HCT116 (cell line): ENCODE measurements around the gene FOXK1. TPM values are rescaled to one million over a fixed set of nuclear protein-coding genes. Genes with fewer than 3 reads are reported as not detected.
A peak's percentile ranks its signal among the peaks of the same experiment; 100 is the strongest.

Experiments
- ATAC-seq: fragments of 200-7000 bp; cut with Tn5 transposase; 2 replicates; pipeline ENCODE4 v1.9.1; 2020; ENCODE audit warnings: mild to moderate bottlenecking, moderate library complexity
- BruUV-seq: library from RNA; stranded (reverse); fragments of 400-500 nt; replicated peaks from 2 replicates; lab custom pipeline; 2021; lab: Mats Ljungman, UMichigan
- CTCF ChIA-PET: fragments of 300-600 bp; sonication (Branson Sonifier 250); formaldehyde crosslinking; loops from one replicate; lab custom pipeline; 2021; ENCODE audit warnings: antibody characterized with exemption; lab: Charles Lee
- POLR2A ChIA-PET: fragments of 300-600, 350-600 bp; sonication (Branson Sonifier 250); formaldehyde crosslinking; loops from one replicate; lab custom pipeline; 2021; ENCODE audit warnings: antibody characterized with exemption; lab: Charles Lee
- RAD21 ChIA-PET, 2 experiments: fragments of 300-600 bp; sonication (Branson Sonifier 250); formaldehyde crosslinking; loops; one replicate each; lab custom pipeline; 2023; ENCODE audit warnings: low total read pairs in 2 of 2; ENCODE audit not compliant: uncharacterized antibody in 2 of 2, unreplicated experiment in 2 of 2, low non-redundant PET in 1 of 2; lab: Charles Lee
- DNase-seq: peaks from one replicate; pipeline ENCODE4 v3.0.0-alpha.2; 2010; ENCODE audit warnings: low read depth, low spot score
- H2AFZ ChIP-seq: fragments of 200-600 bp; shearing (Covaris generic), sonication (generic); 2 replicates; pipeline ENCODE4 v1.6.1; 2017; ENCODE audit warnings: low read depth, mixed run types, mixed read lengths, antibody characterized with exemption, low read length; ENCODE audit not compliant: poor library complexity, severe bottlenecking
- H3K27ac ChIP-seq: 2 replicates; pipeline ENCODE4 v1.5.1; 2012; ENCODE audit warnings: low read depth, low read length
- H3K27me3 ChIP-seq: fragments of 200-600 bp; sonication (generic); 2 replicates; pipeline ENCODE4 v1.6.1; 2016; ENCODE audit warnings: mixed run types, low read length, mixed read lengths; ENCODE audit not compliant: insufficient read depth
- H3K36me3 ChIP-seq, 2 experiments: fragments of 200-500 bp in 1 of 2; fragments of 200-600 bp in 1 of 2; sonication (Bioruptor generic) in 1 of 2; sonication (generic) in 1 of 2; 2 replicates each; pipeline versions ENCODE4 v1.5.1 to v1.6.1; 2014 to 2016; ENCODE audit warnings: low read length in 2 of 2, inconsistent platforms in 1 of 2, mixed read lengths in 1 of 2, mixed run types in 1 of 2; ENCODE audit not compliant: insufficient read depth in 2 of 2, control insufficient read depth in 1 of 2
- H3K4me1 ChIP-seq, 2 experiments: fragments of 200-600 bp in 1 of 2; sonication (generic) in 1 of 2; 2 replicates each; pipeline versions ENCODE4 v1.5.1 to v1.6.1; 2012 to 2017; ENCODE audit warnings: low read length in 2 of 2, inconsistent platforms in 1 of 2, mild to moderate bottlenecking in 1 of 2, mixed read lengths in 1 of 2, mixed run types in 1 of 2, moderate library complexity in 1 of 2; ENCODE audit not compliant: insufficient read depth in 2 of 2, control insufficient read depth in 1 of 2
- H3K4me2 ChIP-seq: fragments of 200-600 bp; sonication (generic); 2 replicates; pipeline ENCODE4 v1.6.1; 2017; ENCODE audit warnings: mixed run types, low read length, mixed read lengths
- H3K4me3 ChIP-seq, 2 experiments: fragments of 200-600 bp in 1 of 2; sonication (generic) in 1 of 2; replicated peaks in 1 of 2; 2 replicates each; pipeline ENCODE4 v1.5.1; 2011 to 2016; ENCODE audit warnings: low read length in 2 of 2, control low read depth in 1 of 2, low read depth in 1 of 2, mild to moderate bottlenecking in 1 of 2, mixed read lengths in 1 of 2, mixed run types in 1 of 2
- H3K79me2 ChIP-seq: fragments of 200-600 bp; sonication (generic); 2 replicates; pipeline ENCODE4 v1.6.1; 2017; ENCODE audit warnings: mild to moderate bottlenecking, mixed run types, low read length, moderate library complexity, mixed read lengths; ENCODE audit not compliant: insufficient read depth
- H3K9ac ChIP-seq: fragments of 200-600 bp; sonication (generic); 2 replicates; pipeline ENCODE4 v1.6.1; 2016; ENCODE audit warnings: low read length, mixed read lengths
- H3K9me2 ChIP-seq: fragments of 200-600 bp; sonication (generic), shearing (Covaris generic); 2 replicates; pipeline ENCODE4 v1.6.1; 2017; ENCODE audit warnings: mixed run types, mild to moderate bottlenecking, moderate library complexity; ENCODE audit not compliant: insufficient read depth
- H3K9me3 ChIP-seq, 2 experiments: fragments of 200-500 bp in 1 of 2; fragments of 200-600 bp in 1 of 2; sonication (Bioruptor generic) in 1 of 2; sonication (generic) in 1 of 2; 2 replicates each; pipeline ENCODE4 v1.6.1; 2014 to 2017; ENCODE audit warnings: low read length in 2 of 2, mixed read lengths in 2 of 2, inconsistent platforms in 1 of 2, low read depth in 1 of 2, mild to moderate bottlenecking in 1 of 2, mixed run types in 1 of 2, moderate library complexity in 1 of 2; ENCODE audit not compliant: control insufficient read depth in 1 of 2, insufficient read depth in 1 of 2
- H4K20me1 ChIP-seq: fragments of 200-600 bp; sonication (generic), shearing (Covaris generic); 2 replicates; pipeline ENCODE4 v1.6.1; 2017; ENCODE audit warnings: mixed run types, mild to moderate bottlenecking, moderate library complexity; ENCODE audit not compliant: insufficient read depth
- CBX3 ChIP-seq: IDR thresholded peaks from 2 replicates; pipeline ENCODE4 v1.6.1; 2012; ENCODE audit warnings: low read depth
- CEBPB ChIP-seq: IDR thresholded peaks from 2 replicates; pipeline ENCODE4 v1.6.1; 2012; ENCODE audit warnings: low read depth
- CTCF ChIP-seq, 3 experiments: fragments of 200-600 bp in 1 of 3; sonication (generic) in 1 of 3; IDR thresholded peaks in 2 of 3; conservative IDR thresholded peaks in 1 of 3; 2 replicates each; pipeline ENCODE4 v1.5.1; 2012 to 2017; ENCODE audit warnings: low read depth in 2 of 3, low read length in 2 of 3, antibody characterized with exemption in 1 of 3, borderline replicate concordance in 1 of 3, control low read depth in 1 of 3, mild to moderate bottlenecking in 1 of 3, mixed read lengths in 1 of 3, mixed run types in 1 of 3, moderate library complexity in 1 of 3; ENCODE audit not compliant: insufficient read depth in 1 of 3
- ELF1 ChIP-seq: IDR thresholded peaks from 2 replicates; pipeline ENCODE4 v1.6.1; 2012; ENCODE audit warnings: low read depth, borderline replicate concordance
- EZH2 ChIP-seq: fragments of 200-600 bp; sonication (generic); IDR thresholded peaks from 2 replicates; pipeline ENCODE4 v1.6.1; 2017; ENCODE audit warnings: antibody characterized with exemption, mixed run types
- JUND ChIP-seq: IDR thresholded peaks from 2 replicates; pipeline ENCODE4 v1.6.1; 2012
- MAX ChIP-seq: IDR thresholded peaks from 2 replicates; pipeline ENCODE4 v1.6.1; 2012
- POLR2A ChIP-seq: IDR thresholded peaks from 2 replicates; pipeline ENCODE4 v1.7.0; 2011; ENCODE audit warnings: borderline replicate concordance; ENCODE audit not compliant: insufficient read depth, insufficient read length; ENCODE audit errors: extremely low read depth
- POLR2AphosphoS5 ChIP-seq: IDR thresholded peaks from 2 replicates; pipeline ENCODE4 v1.6.1; 2011; ENCODE audit warnings: mild to moderate bottlenecking, low read depth, low read length, moderate library complexity
- SIN3A ChIP-seq: IDR thresholded peaks from 2 replicates; pipeline ENCODE4 v1.6.1; 2012; ENCODE audit warnings: low read depth
- SP1 ChIP-seq: IDR thresholded peaks from 2 replicates; pipeline ENCODE4 v1.6.1; 2012; ENCODE audit warnings: low read depth
- SRF ChIP-seq: IDR thresholded peaks from 2 replicates; pipeline ENCODE4 v1.6.1; 2012; ENCODE audit warnings: low read depth
- TCF7L2 ChIP-seq: IDR thresholded peaks from 2 replicates; pipeline ENCODE4 v1.7.0; 2011; ENCODE audit warnings: borderline replicate concordance, inconsistent platforms; ENCODE audit not compliant: insufficient read depth, insufficient read length; ENCODE audit errors: extremely low read depth
- ZFX ChIP-seq: fragments of 450-650 bp; IDR thresholded peaks from 2 replicates; pipeline ENCODE4 v1.6.1; 2017
- ZNF274 ChIP-seq: fragments of 200-500 bp; sonication (Bioruptor generic); IDR thresholded peaks from 2 replicates; pipeline ENCODE4 v1.6.1; 2014; ENCODE audit warnings: mild to moderate bottlenecking, low read depth, low read length, inconsistent platforms
- intact Hi-C: fragments of 100-400 bp; cut with micrococcal nuclease; formaldehyde crosslinking; loops from 2 replicates; pipeline ENCODE4 v1.10.0; 2022
- total RNA-seq: library from RNA; stranded (reverse); gene quantifications from one replicate; pipeline ENCODE4 v1.2.1, GENCODE V29; 2021; ENCODE audit not compliant: unreplicated experiment
- TF ChIP-seq, protein P1 (sequence below): IDR thresholded peaks from 2 replicates; pipeline ENCODE4 v1.6.1; 2011; ENCODE audit warnings: mild to moderate bottlenecking, low read length, moderate library complexity; ENCODE audit not compliant: insufficient replicate concordance; ENCODE audit errors: extremely low read depth

Gene FOXK1
- total RNA-seq, 1 experiment from 2014 or later: 60.5 TPM

- TF ChIP-seq POLR2A (no peak), ZNF274 (no peak), ZFX (no peak), SP1 (peak; percentile 67), SRF (no peak)
Measured at GRCh38 chr7:4738711-4739527, 56.8 kb downstream of the FOXK1 start (continued).

- ChIA-PET POLR2A (no interaction called here), CTCF (no interaction called here), RAD21 (no interaction called here)
- H2AFZ ChIP-seq: no peak overlapping the region
- no peak for ATAC-seq
- peak overlapping the region; percentile 66; the same call in 1 of the 2 replicates for H3K9ac ChIP-seq
- no peak overlapping the region for H3K27ac ChIP-seq
- no peaks in the 10 kb centered on the region for H3K9me3 ChIP-seq
- peak overlapping the region; percentile 82 for H3K4me2 ChIP-seq
- intact Hi-C loops: loop anchor here (5.0 kb wide), 1 partner anchor 47 kb away; no protein-coding TSS in a partner anchor
- H3K27me3 ChIP-seq: no peaks in the 10 kb centered on the region
- TF ChIP-seq CEBPB: no peak
- TF ChIP-seq CTCF (IDR thresholded peaks at IDR 0.05 in 2 of 3, conservative IDR thresholded peaks at IDR 0.05 in 1 of 3; ENCODE audit: borderline replicate concordance in 1 of 3, insufficient read depth in 1 of 3, low read depth in 2 of 3, low read length in 2 of 3): no peak
- TF ChIP-seq POLR2AphosphoS5: no peak
- no peak for TF ChIP-seq CBX3
- no peak for TF ChIP-seq JUND
- TF ChIP-seq ELF1: no peak
- no peak for TF ChIP-seq POLR2A
- no peak for TF ChIP-seq TCF7L2
- TF ChIP-seq ZFX: no peak
- TF ChIP-seq EZH2: no peak
- TF ChIP-seq, protein P1, sequence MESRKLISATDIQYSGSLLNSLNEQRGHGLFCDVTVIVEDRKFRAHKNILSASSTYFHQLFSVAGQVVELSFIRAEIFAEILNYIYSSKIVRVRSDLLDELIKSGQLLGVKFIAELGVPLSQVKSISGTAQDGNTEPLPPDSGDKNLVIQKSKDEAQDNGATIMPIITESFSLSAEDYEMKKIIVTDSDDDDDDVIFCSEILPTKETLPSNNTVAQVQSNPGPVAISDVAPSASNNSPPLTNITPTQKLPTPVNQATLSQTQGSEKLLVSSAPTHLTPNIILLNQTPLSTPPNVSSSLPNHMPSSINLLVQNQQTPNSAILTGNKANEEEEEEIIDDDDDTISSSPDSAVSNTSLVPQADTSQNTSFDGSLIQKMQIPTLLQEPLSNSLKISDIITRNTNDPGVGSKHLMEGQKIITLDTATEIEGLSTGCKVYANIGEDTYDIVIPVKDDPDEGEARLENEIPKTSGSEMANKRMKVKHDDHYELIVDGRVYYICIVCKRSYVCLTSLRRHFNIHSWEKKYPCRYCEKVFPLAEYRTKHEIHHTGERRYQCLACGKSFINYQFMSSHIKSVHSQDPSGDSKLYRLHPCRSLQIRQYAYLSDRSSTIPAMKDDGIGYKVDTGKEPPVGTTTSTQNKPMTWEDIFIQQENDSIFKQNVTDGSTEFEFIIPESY: no peak
- no peak for TF ChIP-seq SIN3A
- TF ChIP-seq MAX: no peak
- no peak overlapping the region for H3K4me3 ChIP-seq
- peaks cover 38 to 66% of the 10 kb centered on the region in 2 experiments for H3K4me1 ChIP-seq
- peaks cover 1% of the 10 kb centered on the region; the same call in 1 of the 2 replicates for H4K20me1 ChIP-seq
- H3K9me2 ChIP-seq: no peaks in the 10 kb centered on the region
- no peak for DNase-seq
- no TSS peak for BruUV-seq
- peaks cover 4 to 14% of the 10 kb centered on the region in 2 experiments; a peak in 2 of 4 replicates for H3K36me3 ChIP-seq
- H3K79me2 ChIP-seq: peaks cover 87% of the 10 kb centered on the region
Measured at GRCh38 chr7:4739528-4739992, 57.5 kb downstream of the FOXK1 start.
